CD4-positive, alpha-beta T cell (primary cell): Measurements from ENCODE around the gene MAD2L2. TPM values are rescaled to one million over a fixed set of nuclear protein-coding genes. Genes with fewer than 3 reads are reported as not detected.
"Not testable (repeated sequence)": the region's sequence is repeated elsewhere in the genome, so short reads cannot be mapped to it uniquely, and the experiment has no call there.

Experiments
- ATAC-seq: fragments of 200-7000 bp; cut with Tn5 transposase; one replicate; pipeline ENCODE4 v1.10.0; 2022; ENCODE audit warnings: mild to moderate bottlenecking; ENCODE audit not compliant: poor library complexity
- CTCF ChIA-PET: fragments of 350-600 bp; sonication (Branson Sonifier 250); formaldehyde crosslinking; loops from one replicate; lab custom pipeline; 2021; ENCODE audit warnings: antibody characterized with exemption, inconsistent platforms; lab: Charles Lee
- POLR2A ChIA-PET: fragments of 350-600 bp; sonication (Branson Sonifier 250); formaldehyde crosslinking; loops from one replicate; lab custom pipeline; 2021; ENCODE audit warnings: antibody characterized with exemption, inconsistent platforms; lab: Charles Lee
- DNase-seq, 14 experiments: peaks; one replicate each; pipeline ENCODE4 v3.0.0-alpha.2; 2013 to 2020; ENCODE audit warnings: mixed read lengths in 2 of 14
- H3K27ac ChIP-seq, 2 donors: one replicate each; pipeline versions ENCODE4 v1.5.1 to v1.7.0; 2013; ENCODE audit warnings: low read length in 2 of 2, low read depth in 1 of 2, mild to moderate bottlenecking in 1 of 2
- H3K27me3 ChIP-seq, 2 experiments: 1 replicate in 1 of 2; 2 replicates in 1 of 2; pipeline versions ENCODE4 v1.6.1 to v1.7.0; 2013; ENCODE audit warnings: low read length in 2 of 2, control low read depth in 1 of 2, mild to moderate bottlenecking in 1 of 2, moderate library complexity in 1 of 2; ENCODE audit not compliant: insufficient read depth in 2 of 2, control insufficient read depth in 1 of 2
- H3K36me3 ChIP-seq: one replicate; pipeline ENCODE4 v1.6.1; 2013; ENCODE audit warnings: low read length, control low read depth; ENCODE audit not compliant: insufficient read depth
- H3K4me1 ChIP-seq: one replicate; pipeline ENCODE4 v1.6.1; 2013; ENCODE audit warnings: low read length, control low read depth; ENCODE audit not compliant: insufficient read depth
- H3K4me3 ChIP-seq: one replicate; pipeline ENCODE4 v1.5.1; 2013; ENCODE audit warnings: mild to moderate bottlenecking, low read length, moderate library complexity
- H3K9me3 ChIP-seq, 2 experiments: 1 replicate in 1 of 2; 2 replicates in 1 of 2; pipeline versions ENCODE4 v1.6.1 to v1.7.0; 2013; ENCODE audit warnings: low read length in 2 of 2, mild to moderate bottlenecking in 2 of 2, control low read depth in 1 of 2, moderate library complexity in 1 of 2; ENCODE audit not compliant: control insufficient read depth in 1 of 2, insufficient read depth in 1 of 2
- H3K27ac Mint-ChIP-seq: one replicate; pipeline ENCODE4 v1.8.0; 2020; ENCODE audit warnings: mixed read lengths
- H3K27me3 Mint-ChIP-seq: one replicate; pipeline ENCODE4 v1.8.0; 2021; ENCODE audit warnings: mixed read lengths
- H3K36me3 Mint-ChIP-seq: one replicate; pipeline ENCODE4 v1.8.0; 2021; ENCODE audit warnings: low read depth, mixed read lengths
- H3K4me1 Mint-ChIP-seq: one replicate; pipeline ENCODE4 v1.8.0; 2021; ENCODE audit warnings: low read depth, mixed read lengths
- H3K4me3 Mint-ChIP-seq: one replicate; pipeline ENCODE4 v1.8.0; 2020; ENCODE audit warnings: mild to moderate bottlenecking, mixed read lengths
- H3K9me3 Mint-ChIP-seq: one replicate; pipeline ENCODE4 v1.8.0; 2020; ENCODE audit warnings: mixed read lengths
- CTCF ChIP-seq: fragments of 200-600 bp; IDR thresholded peaks from one replicate; pipeline ENCODE4 v1.8.0; 2022; ENCODE audit warnings: antibody characterized with exemption, mild to moderate bottlenecking
- intact Hi-C, 2 experiments: fragments of 100-400 bp; cut with DNase I in 1 of 2; cut with micrococcal nuclease in 1 of 2; formaldehyde crosslinking; loops; one replicate each; pipeline versions ENCODE4 v1.15.1 to v1.9.0; 2023 to 2025; cut with DNase I, micrococcal nuclease
- total RNA-seq, 174 experiments: library from RNA in 2 of 174; stranded (reverse) in 2 of 174; gene quantifications; one replicate each; pipeline ENCODE4 v1.2.3 and lab custom pipeline; 2021 to 2026

The MAD2L2 gene
- total RNA-seq, 2 experiments from 2014 or later = 24.6 to 28.3 TPM

GRCh38 chr1:11645270-11645669 lies 35.7 kb downstream of the MAD2L2 start:
- Mint-ChIP-seq H3K27ac (no peak overlapping the region), H3K4me1 (peaks cover 16% of the 10 kb centered on the region), H3K36me3 (no peaks in the 10 kb centered on the region), H3K27me3 (peaks cover 5% of the 10 kb centered on the region), H3K4me3 (no peak overlapping the region), H3K9me3 (no peaks in the 10 kb centered on the region)
- ChIA-PET CTCF (interaction anchor here (0.5 to 2.6 kb wide), 12 partner anchors 14 to 608 kb away, joined by 3 to 21 read pairs (median 4); partner anchors contain the start of genes FBXO6 and MAD2L2), POLR2A (interaction anchor here (1.0 to 1.4 kb wide), 5 partner anchors 10 to 608 kb away, joined by 3 to 5 read pairs (median 3); partner anchors contain the start of genes AGTRAP and FBXO44)
- no peak for TF ChIP-seq CTCF
- Histone ChIP-seq H3K4me1 (peaks cover 22% of the 10 kb centered on the region), H3K36me3 (no peaks in the 10 kb centered on the region), H3K4me3 (no peak overlapping the region), H3K27ac (no peak overlapping the region), H3K9me3 (no peaks in the 10 kb centered on the region), H3K27me3 (no peaks in the 10 kb centered on the region)
- no peak for ATAC-seq
- intact Hi-C loops = loop anchor here in 1 of 2 experiments (10.0 kb wide), 1 partner anchor 1150 kb away; no protein-coding TSS in a partner anchor
- no peak for DNase-seq

GRCh38 chr1:11643782-11644181 lies 37.2 kb downstream of the MAD2L2 start:
- Mint-ChIP-seq H3K4me1 (peaks cover 3% of the 10 kb centered on the region), H3K9me3 (no peaks in the 10 kb centered on the region), H3K36me3 (no peaks in the 10 kb centered on the region), H3K27ac (no peak overlapping the region), H3K4me3 (no peak overlapping the region), H3K27me3 (peaks cover 5% of the 10 kb centered on the region)
- Histone ChIP-seq H3K36me3 (no peaks in the 10 kb centered on the region), H3K4me1 (peaks cover 7% of the 10 kb centered on the region), H3K27me3 (peaks cover 0 to 2% of the 10 kb centered on the region in 2 experiments), H3K4me3 (no peak overlapping the region), H3K27ac (no peak overlapping the region), H3K9me3 (no peaks in the 10 kb centered on the region)
- ChIA-PET POLR2A (interaction anchor here (1.0 kb wide), 1 partner anchor 76 kb away, joined by 3 read pairs; no protein-coding TSS in a partner anchor), CTCF (interaction anchor here (2.6 to 3.2 kb wide), 3 partner anchors 76 to 606 kb away, joined by 18 to 21 read pairs (median 19); no protein-coding TSS in a partner anchor)
- TF ChIP-seq CTCF = no peak
- no peak for ATAC-seq
- intact Hi-C loops = loop anchor here in 1 of 2 experiments (10.0 kb wide), 1 partner anchor 1149 kb away; no protein-coding TSS in a partner anchor
- DNase-seq = no peak

- POLR2A ChIA-PET = interaction anchor here (1.1 to 1.2 kb wide), 2 partner anchors 9 to 605 kb away, joined by 3 to 4 read pairs; no protein-coding TSS in a partner anchor
- ATAC-seq (peak; percentile 82), DNase-seq (peak; percentile 52 to 86 (median 67))
- H3K4me3 ChIP-seq, H3K36me3 Mint-ChIP-seq, H3K4me1 ChIP-seq, H3K9me3 ChIP-seq, H3K4me1 Mint-ChIP-seq, H3K27me3 Mint-ChIP-seq, H3K36me3 ChIP-seq, H3K27me3 ChIP-seq, H3K27ac ChIP-seq, H3K9me3 Mint-ChIP-seq, H3K27ac Mint-ChIP-seq, H3K4me3 Mint-ChIP-seq: not testable (repeated sequence)
- CTCF ChIA-PET = interaction anchor here (0.5 to 3.2 kb wide), 19 partner anchors 8 to 1155 kb away, joined by 3 to 19 read pairs (median 4); partner anchors contain the start of genes FBXO6 and UBIAD1
- TF ChIP-seq CTCF = peak; percentile 92
- intact Hi-C loops = loop anchor here (1.0 to 10.0 kb wide), 4 partner anchors 305 to 1148 kb away; no protein-coding TSS in a partner anchor
Observed at GRCh38 chr1:11642418-11643017, 38.4 kb downstream of the MAD2L2 start.
